ENCODE results near the gene CHST11.

GRCh38 chr12:104767261-104767660 is 310.5 kb downstream of the CHST11 start:
- TF ChIP-seq CTCF (IDR thresholded peaks at IDR 0.05) (no peak), POLR2AphosphoS5 (IDR thresholded peaks at IDR 0.05) (no peak), POLR2A (IDR thresholded peaks at IDR 0.05; ENCODE audit: low read depth) (no peak)

Measured in esophagus muscularis mucosa (tissue), 3 donors.